ENCODE measurements around the gene TBX4.

Gene TBX4

DNA sequence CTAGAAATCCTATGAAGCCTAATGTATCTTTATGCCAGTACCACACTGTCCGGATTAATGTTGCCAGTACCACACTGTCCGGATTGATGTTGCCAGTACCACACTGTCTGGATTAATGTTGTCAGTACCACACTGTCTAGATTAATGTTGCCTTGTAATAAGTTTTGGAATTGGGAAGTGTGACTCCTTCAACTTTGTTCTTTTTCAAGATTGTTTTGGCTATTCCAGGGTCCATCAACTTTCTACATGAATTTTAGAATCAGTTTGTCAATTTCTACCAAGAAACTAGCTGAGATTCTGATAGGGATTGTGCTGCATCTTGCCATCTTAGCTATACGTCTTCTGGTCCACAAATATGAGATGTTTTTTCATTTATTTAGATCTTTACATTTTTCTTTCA is 68.7 kb downstream of the TBX4 start:
- no peak for TF ChIP-seq TAF1 (IDR thresholded peaks at IDR 0.05; ENCODE audit: low read depth)
- no peak for TF ChIP-seq CEBPB (IDR thresholded peaks at IDR 0.05)
- TF ChIP-seq ZBTB7A (IDR thresholded peaks at IDR 0.05; ENCODE audit: low read depth) = no peak
- TF ChIP-seq, protein P1, sequence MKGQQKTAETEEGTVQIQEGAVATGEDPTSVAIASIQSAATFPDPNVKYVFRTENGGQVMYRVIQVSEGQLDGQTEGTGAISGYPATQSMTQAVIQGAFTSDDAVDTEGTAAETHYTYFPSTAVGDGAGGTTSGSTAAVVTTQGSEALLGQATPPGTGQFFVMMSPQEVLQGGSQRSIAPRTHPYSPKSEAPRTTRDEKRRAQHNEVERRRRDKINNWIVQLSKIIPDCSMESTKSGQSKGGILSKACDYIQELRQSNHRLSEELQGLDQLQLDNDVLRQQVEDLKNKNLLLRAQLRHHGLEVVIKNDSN (IDR thresholded peaks at IDR 0.05) = no peak
- no peak for TF ChIP-seq TEAD4 (IDR thresholded peaks at IDR 0.05)
- TF ChIP-seq TCF12 (IDR thresholded peaks at IDR 0.05; ENCODE audit: low read depth) = no peak

DNA sequence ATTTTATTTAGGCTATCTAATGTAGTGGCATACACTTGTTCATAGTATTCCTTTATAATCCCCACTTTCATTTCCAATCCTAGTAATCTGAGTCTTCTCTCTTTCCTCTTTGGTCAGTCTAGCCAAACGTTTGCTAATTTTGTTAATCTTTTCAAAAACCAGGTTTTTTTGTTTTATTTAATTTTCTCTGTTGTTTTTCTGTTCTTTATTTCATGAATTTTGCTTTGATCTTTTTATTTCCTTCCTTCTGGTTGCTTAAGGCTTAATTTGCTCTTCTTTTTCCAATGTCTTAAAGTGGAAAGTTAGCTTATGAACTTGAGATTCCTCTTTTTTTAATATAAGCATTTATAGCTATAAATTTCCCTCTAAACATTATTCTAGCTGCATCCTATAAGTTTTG is 69.9 kb downstream of the TBX4 start:
- TF ChIP-seq ZBTB7A (IDR thresholded peaks at IDR 0.05; ENCODE audit: low read depth) = no peak
- TF ChIP-seq, protein P2, sequence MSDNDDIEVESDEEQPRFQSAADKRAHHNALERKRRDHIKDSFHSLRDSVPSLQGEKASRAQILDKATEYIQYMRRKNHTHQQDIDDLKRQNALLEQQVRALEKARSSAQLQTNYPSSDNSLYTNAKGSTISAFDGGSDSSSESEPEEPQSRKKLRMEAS (IDR thresholded peaks at IDR 0.05) = no peak
- TF ChIP-seq EGR1 (IDR thresholded peaks at IDR 0.05) = no peak
- TF ChIP-seq CREB1 (IDR thresholded peaks at IDR 0.05; ENCODE audit: low read depth) = no peak
- TF ChIP-seq RAD21 (IDR thresholded peaks at IDR 0.05; ENCODE audit: low read depth) = no peak
- TF ChIP-seq, protein P1 (IDR thresholded peaks at IDR 0.05) = no peak
- no peak for TF ChIP-seq TEAD4 (IDR thresholded peaks at IDR 0.05)
- TF ChIP-seq, protein P3, sequence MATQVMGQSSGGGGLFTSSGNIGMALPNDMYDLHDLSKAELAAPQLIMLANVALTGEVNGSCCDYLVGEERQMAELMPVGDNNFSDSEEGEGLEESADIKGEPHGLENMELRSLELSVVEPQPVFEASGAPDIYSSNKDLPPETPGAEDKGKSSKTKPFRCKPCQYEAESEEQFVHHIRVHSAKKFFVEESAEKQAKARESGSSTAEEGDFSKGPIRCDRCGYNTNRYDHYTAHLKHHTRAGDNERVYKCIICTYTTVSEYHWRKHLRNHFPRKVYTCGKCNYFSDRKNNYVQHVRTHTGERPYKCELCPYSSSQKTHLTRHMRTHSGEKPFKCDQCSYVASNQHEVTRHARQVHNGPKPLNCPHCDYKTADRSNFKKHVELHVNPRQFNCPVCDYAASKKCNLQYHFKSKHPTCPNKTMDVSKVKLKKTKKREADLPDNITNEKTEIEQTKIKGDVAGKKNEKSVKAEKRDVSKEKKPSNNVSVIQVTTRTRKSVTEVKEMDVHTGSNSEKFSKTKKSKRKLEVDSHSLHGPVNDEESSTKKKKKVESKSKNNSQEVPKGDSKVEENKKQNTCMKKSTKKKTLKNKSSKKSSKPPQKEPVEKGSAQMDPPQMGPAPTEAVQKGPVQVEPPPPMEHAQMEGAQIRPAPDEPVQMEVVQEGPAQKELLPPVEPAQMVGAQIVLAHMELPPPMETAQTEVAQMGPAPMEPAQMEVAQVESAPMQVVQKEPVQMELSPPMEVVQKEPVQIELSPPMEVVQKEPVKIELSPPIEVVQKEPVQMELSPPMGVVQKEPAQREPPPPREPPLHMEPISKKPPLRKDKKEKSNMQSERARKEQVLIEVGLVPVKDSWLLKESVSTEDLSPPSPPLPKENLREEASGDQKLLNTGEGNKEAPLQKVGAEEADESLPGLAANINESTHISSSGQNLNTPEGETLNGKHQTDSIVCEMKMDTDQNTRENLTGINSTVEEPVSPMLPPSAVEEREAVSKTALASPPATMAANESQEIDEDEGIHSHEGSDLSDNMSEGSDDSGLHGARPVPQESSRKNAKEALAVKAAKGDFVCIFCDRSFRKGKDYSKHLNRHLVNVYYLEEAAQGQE (IDR thresholded peaks at IDR 0.05; ENCODE audit: low read depth) = no peak
- TF ChIP-seq TAF1 (IDR thresholded peaks at IDR 0.05; ENCODE audit: low read depth) = no peak

DNA sequence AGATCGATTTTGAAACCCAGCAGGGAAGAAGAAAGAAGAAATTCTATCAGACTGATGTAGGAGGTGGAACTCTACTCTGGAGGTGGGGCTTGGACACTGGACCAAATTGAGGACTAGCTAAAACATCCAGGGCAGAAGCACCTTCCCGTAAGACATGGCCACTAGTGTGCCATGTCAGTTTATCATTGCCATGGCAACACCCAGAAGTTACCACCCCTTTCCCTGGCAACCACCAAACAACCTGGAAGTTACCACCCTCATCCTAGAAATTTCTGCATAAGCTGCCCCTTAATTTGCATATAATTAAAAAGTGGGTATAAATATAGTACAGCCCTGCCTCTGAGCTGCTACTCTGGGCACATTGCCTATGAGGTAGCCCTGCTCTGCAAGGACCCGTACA is 72.1 kb downstream of the TBX4 start:
- no peak for TF ChIP-seq ZBTB7A (IDR thresholded peaks at IDR 0.05; ENCODE audit: low read depth)
- TF ChIP-seq TEAD4 (IDR thresholded peaks at IDR 0.05) = no peak
- TF ChIP-seq TCF12 (IDR thresholded peaks at IDR 0.05; ENCODE audit: low read depth) = no peak
- TF ChIP-seq EP300 (IDR thresholded peaks at IDR 0.05; ENCODE audit: borderline replicate concordance) = no peak
- no peak for TF ChIP-seq YY1 (IDR thresholded peaks at IDR 0.05; ENCODE audit: low read depth)
- TF ChIP-seq NFIC (IDR thresholded peaks at IDR 0.05) = no peak
- TF ChIP-seq, protein P1 (IDR thresholded peaks at IDR 0.05) = no peak
- no peak for TF ChIP-seq EGR1 (IDR thresholded peaks at IDR 0.05)

DNA sequence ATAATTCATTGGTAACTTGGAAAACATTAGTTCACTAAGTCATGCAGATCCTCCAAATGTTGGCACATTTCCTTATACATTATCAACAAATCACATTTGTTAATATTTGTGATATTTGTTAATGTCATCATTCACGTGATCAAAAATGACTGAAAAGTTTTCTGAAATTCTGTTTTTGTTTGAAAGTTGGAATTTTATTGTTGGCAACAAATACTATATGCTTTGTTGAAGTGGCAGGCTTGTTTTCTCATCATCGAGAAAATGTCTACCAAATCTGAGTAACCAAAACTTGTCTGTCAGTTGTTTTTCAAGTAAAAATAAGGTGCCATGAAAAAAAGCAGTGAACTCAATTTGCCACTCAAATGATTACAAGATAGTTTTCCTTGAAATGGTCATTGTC is 75.9 kb downstream of the TBX4 start:
- no peak for TF ChIP-seq CREB1 (IDR thresholded peaks at IDR 0.05; ENCODE audit: low read depth)
- TF ChIP-seq TCF12 (IDR thresholded peaks at IDR 0.05; ENCODE audit: low read depth) = no peak
- TF ChIP-seq EGR1 (IDR thresholded peaks at IDR 0.05) = no peak
- TF ChIP-seq YY1 (IDR thresholded peaks at IDR 0.05; ENCODE audit: low read depth) = no peak
- TF ChIP-seq TEAD4 (IDR thresholded peaks at IDR 0.05) = no peak
- TF ChIP-seq, protein P3 (IDR thresholded peaks at IDR 0.05; ENCODE audit: low read depth) = no peak

DNA sequence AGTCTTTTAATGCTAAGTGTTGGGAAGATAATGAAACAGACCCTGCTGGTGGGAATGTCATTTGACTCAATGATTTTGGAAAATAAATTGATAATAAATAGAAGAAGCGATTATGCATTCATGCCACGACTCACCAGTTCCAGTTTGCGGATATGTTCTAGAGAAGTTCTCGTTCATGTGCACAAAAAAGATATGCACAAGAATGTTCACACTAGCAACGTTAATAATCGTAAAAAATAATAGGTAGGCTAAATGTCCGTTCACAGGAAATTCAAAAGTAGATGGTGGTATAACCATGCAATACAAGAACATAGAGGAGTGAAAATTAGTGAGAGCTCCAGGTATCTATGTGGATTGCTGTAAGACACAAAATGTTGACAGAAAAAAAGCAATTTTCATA is 79.0 kb downstream of the TBX4 start:
- TF ChIP-seq, protein P1 (IDR thresholded peaks at IDR 0.05) = no peak
- no peak for TF ChIP-seq EGR1 (IDR thresholded peaks at IDR 0.05)
- TF ChIP-seq ZBTB7A (IDR thresholded peaks at IDR 0.05; ENCODE audit: low read depth) = no peak
- no peak for TF ChIP-seq CEBPB (IDR thresholded peaks at IDR 0.05)
- TF ChIP-seq TEAD4 (IDR thresholded peaks at IDR 0.05) = no peak
- no peak for TF ChIP-seq TCF12 (IDR thresholded peaks at IDR 0.05; ENCODE audit: low read depth)
- TF ChIP-seq EP300 (IDR thresholded peaks at IDR 0.05; ENCODE audit: borderline replicate concordance) = no peak
- no peak for TF ChIP-seq RAD21 (IDR thresholded peaks at IDR 0.05; ENCODE audit: low read depth)
- TF ChIP-seq YY1 (IDR thresholded peaks at IDR 0.05; ENCODE audit: low read depth) = no peak
- TF ChIP-seq, protein P2 (IDR thresholded peaks at IDR 0.05) = no peak
- no peak for TF ChIP-seq NFIC (IDR thresholded peaks at IDR 0.05)
- no peak for TF ChIP-seq TAF1 (IDR thresholded peaks at IDR 0.05; ENCODE audit: low read depth)

DNA sequence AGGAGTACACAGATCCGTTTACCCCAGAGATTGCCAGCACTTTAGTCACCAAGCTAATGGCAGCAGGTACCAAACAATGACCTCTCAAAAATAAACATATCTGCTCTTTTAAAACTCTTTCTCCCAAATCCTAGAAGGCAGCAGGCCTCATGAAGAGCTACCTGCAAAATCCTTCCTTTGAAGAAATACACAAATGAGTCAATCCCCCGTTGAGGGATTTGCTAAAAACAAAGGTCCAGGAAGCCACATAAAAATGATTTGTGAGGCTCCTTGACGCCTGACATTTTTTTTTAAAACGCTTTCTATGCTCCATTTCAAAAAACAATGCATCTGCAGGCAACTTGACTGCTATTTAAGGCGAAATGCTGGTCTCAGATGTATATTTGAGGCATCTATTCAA is 80.6 kb downstream of the TBX4 start:
- TF ChIP-seq, protein P2 (IDR thresholded peaks at IDR 0.05) = no peak
- TF ChIP-seq EGR1 (IDR thresholded peaks at IDR 0.05) (no peak), CREB1 (IDR thresholded peaks at IDR 0.05; ENCODE audit: low read depth) (no peak), TAF1 (IDR thresholded peaks at IDR 0.05; ENCODE audit: low read depth) (no peak)

Measured in Ishikawa (cell line).